ENCODE results near the gene HES6. TPM values are rescaled to one million over a fixed set of nuclear protein-coding genes. Genes with fewer than 3 reads are reported as not detected.
A peak's percentile ranks its signal among the peaks of the same experiment; 100 is the strongest.

The HES6 gene
- total RNA-seq, 1 donor from 2014 or later: 10.3 TPM

DNA sequence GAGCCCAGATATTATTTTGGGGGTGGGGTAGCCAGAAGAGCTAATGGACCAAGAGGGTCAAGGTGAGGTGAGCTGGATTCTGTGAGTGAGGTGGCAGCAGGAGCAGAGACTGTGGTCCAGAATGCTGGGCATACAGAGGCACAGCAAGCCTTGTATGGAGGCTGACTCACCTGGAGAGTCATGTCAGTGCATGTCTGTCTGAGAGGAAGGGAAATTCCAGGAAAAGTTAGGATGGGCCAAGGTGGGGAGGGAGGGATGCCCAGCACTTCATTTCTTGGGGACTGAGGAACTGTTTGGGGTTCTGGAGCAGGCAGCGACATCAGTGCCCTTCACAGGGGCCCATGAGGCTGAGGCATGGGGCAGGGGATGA is 27.5 kb upstream of the HES6 start:
- intact Hi-C loops (cut with micrococcal nuclease): no loop called here
- peaks cover 25% of the 10 kb centered on the region for H3K36me3 Mint-ChIP-seq (ENCODE audit: low read depth)
- H3K27ac Mint-ChIP-seq: peak overlapping the region; percentile 18
- DNase-seq: no peak
- H3K4me3 Mint-ChIP-seq: no peak overlapping the region
- no peaks in the 10 kb centered on the region for H3K9me3 Mint-ChIP-seq
- H3K4me1 Mint-ChIP-seq: peaks cover 7% of the 10 kb centered on the region
- no peaks in the 10 kb centered on the region for H3K27me3 Mint-ChIP-seq

DNA sequence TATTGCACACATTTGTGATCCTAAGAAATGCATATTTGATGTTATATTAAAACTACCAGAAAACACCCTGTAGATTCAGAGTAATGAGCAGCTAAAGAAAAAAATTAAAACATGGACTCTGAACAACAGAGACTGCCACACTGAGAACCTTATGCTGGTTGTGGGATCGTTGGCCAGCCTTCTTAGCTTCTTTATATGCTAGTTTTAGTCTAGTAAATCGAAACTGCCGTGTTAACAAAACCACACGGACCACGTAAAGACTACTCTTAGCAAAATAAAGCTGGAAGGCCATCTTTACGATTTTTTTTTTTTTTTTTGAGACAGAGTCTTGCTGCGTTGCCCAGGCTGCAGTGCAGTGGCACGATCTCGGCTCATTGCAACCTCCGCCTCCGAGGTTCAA is 25.8 kb upstream of the HES6 start:
- DNase-seq: no peak
- H3K4me1 Mint-ChIP-seq: peaks cover 7% of the 10 kb centered on the region
- H3K27ac Mint-ChIP-seq: no peak overlapping the region
- H3K9me3 Mint-ChIP-seq: no peaks in the 10 kb centered on the region
- H3K36me3 Mint-ChIP-seq (ENCODE audit: low read depth): peaks cover 24% of the 10 kb centered on the region
- H3K27me3 Mint-ChIP-seq: no peaks in the 10 kb centered on the region
- H3K4me3 Mint-ChIP-seq: no peak overlapping the region
- intact Hi-C loops (cut with micrococcal nuclease): no loop called here

DNA sequence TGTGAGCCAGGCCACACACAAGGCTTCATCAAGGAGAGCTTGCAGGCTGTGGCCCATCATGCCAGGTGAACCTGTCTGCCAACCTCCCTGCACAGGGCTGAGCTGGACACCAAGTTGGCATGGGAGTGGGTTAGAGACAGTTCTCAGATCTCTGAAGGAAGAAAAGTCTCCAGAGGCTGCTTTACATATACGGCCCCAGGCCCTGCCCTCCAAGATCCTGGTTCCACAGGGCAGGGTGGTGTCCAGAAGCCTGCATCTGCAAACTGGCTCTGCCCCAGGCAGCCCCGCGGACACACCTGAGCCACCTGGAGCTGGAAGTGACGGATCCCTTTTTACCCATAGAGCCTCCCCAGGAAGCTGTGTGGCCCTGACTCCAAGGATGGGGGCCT is 24.2 kb upstream of the HES6 start:
- Mint-ChIP-seq H3K4me3 (no peak overlapping the region), H3K9me3 (no peaks in the 10 kb centered on the region), H3K27me3 (no peaks in the 10 kb centered on the region), H3K36me3 (ENCODE audit: low read depth) (peaks cover 35% of the 10 kb centered on the region), H3K27ac (no peak overlapping the region), H3K4me1 (peaks cover 11% of the 10 kb centered on the region)
- intact Hi-C loops (cut with micrococcal nuclease): loop anchor here (5.0 kb wide), 1 partner anchor 102 kb away; no protein-coding TSS in a partner anchor
- DNase-seq: no peak

DNA sequence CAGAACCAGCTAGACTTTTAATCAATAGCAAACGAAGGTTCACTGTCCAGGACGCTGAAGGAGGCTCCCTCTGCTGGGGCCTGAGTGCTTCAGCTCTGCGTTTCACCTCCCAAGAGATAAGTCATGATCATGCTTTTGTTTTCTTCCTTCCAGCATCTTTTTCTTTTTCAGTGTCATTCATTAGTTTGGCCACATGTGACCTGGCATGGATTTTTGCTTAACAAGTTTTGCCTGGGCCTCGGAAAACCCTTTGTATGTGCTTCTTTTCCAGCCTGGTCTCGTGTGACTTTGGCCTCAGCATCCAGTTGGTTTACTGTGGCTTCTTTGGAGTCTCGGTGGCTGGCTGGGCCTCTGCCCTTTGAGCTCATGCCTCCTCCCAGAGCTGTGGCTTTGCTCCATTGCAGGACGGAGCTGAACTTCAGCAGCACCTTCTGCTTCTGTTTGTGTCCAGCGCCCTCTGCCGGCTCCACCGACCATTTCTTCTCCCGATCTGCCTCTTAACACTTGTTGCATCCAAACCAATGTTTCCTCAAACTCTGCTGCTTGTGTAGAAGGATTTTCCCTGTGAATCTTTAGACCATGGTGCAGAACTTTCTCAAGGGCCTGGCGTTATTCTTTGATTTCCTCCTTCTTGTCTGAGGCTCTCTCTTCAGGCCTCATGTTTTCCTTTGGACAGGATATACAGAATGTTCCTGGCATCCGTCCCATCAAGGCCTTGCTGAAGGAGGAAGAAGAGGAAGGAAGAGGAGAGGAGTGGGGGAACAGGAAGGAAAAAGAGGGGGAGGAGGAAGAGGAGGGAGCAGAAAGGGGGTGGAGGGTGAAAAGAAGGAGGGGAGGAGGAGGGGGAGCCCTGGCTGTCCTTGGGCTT is 23.6 kb upstream of the HES6 start:
- Mint-ChIP-seq H3K36me3 (ENCODE audit: low read depth) (peaks cover 35% of the 10 kb centered on the region), H3K9me3 (no peaks in the 10 kb centered on the region), H3K27me3 (no peaks in the 10 kb centered on the region), H3K4me1 (peaks cover 11% of the 10 kb centered on the region), H3K27ac (no peak overlapping the region), H3K4me3 (no peak overlapping the region)
- intact Hi-C loops (cut with micrococcal nuclease): loop anchor here (1.0 to 5.0 kb wide), 3 partner anchors 101 to 405 kb away; no protein-coding TSS in a partner anchor
- peak; percentile 92 for DNase-seq

DNA sequence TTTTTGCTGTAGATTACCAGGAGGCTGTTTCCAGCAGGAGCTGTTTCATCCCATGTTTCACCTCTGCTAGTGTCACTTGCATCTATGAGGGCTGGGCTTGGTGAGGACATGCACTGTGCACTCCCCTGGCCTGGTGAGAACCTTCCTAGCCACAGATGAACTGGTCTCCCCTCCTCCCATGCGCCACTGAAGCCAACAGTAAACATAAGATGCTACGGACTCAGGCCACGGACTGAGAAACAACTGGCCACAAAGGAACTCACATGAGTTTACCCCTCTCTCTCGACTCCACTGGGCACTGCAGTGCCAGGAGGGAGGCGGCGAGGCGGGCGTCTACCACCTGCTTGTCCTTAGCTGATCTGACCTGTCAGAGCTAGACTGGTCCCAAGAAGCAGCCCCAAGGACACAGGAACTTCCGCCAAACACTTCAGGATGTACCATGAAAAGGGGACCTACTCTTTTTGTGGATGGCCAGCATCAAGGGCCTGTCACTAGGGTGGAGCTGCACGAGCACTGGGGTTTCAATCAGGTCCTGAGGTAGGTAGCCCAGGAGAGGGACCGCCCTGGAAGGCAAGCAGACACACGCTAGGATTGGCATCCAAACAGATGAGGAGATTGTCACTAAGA is 22.8 kb upstream of the HES6 start:
- intact Hi-C loops (cut with micrococcal nuclease): loop anchor here (1.0 to 5.0 kb wide), 3 partner anchors 100 to 404 kb away; no protein-coding TSS in a partner anchor
- no peak overlapping the region for H3K27ac Mint-ChIP-seq
- peaks cover 11% of the 10 kb centered on the region for H3K4me1 Mint-ChIP-seq
- DNase-seq: no peak
- no peaks in the 10 kb centered on the region for H3K9me3 Mint-ChIP-seq
- H3K4me3 Mint-ChIP-seq: no peak overlapping the region
- peaks cover 38% of the 10 kb centered on the region for H3K36me3 Mint-ChIP-seq (ENCODE audit: low read depth)
- no peaks in the 10 kb centered on the region for H3K27me3 Mint-ChIP-seq

DNA sequence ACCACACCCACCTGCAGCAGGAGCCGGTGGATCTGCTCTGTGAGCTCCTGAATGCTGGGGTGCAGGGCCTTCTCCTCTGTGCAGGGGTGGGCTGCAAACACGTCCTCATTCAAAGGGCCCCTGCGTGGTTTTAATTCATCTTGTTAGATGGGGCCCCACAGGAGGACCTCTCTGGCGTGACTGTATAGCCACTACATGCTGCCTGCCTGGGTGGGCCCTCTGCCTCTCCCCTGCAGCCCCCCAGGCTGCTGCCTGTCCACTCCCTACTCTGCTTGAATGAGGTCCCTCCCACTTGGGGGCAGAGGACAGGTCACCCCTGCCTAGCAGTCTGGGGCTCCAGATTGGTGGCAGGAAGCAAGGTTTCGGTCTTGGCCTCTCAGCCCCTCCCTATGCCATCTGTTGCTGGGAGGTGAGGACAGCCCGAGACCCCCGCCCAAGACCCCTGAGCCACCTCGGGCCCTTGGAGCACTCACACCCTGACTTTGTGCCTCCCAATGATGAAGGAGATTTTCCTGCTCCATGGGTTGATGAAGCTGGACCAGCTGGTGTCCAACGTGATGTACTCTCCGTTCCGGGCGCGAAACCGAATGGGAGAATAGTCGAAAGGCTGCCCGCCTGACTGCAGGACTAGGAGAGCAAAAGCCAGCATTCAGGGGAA is 22.0 kb upstream of the HES6 start:
- Mint-ChIP-seq H3K9me3 (no peaks in the 10 kb centered on the region), H3K4me3 (no peak overlapping the region), H3K4me1 (peaks cover 10% of the 10 kb centered on the region), H3K27me3 (no peaks in the 10 kb centered on the region), H3K27ac (no peak overlapping the region), H3K36me3 (ENCODE audit: low read depth) (peaks cover 31% of the 10 kb centered on the region)
- DNase-seq: no peak
- intact Hi-C loops (cut with micrococcal nuclease): loop anchor here (2.0 to 5.0 kb wide), 2 partner anchors 100 to 293 kb away; no protein-coding TSS in a partner anchor

DNA sequence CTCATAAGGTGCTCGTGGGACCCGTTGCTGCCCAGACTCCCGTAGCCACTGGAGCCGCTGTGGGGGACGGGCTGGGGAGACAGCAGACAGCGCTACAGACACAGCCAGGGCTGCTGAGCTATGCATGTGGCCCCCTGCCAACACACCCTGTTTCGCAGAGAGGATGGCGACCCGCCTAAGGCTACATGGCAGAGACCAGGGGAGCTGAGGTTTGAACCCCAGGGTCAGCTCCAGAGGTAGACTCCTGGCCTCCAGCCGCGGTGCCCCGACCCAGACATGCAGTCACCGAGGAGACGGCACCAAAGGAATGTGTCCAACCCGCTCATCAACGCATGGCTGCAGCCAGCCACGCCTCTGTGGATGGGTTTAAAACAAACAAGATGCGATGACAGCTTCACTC is 21.0 kb upstream of the HES6 start:
- Mint-ChIP-seq H3K9me3 (no peaks in the 10 kb centered on the region), H3K36me3 (ENCODE audit: low read depth) (peaks cover 32% of the 10 kb centered on the region), H3K27ac (no peak overlapping the region), H3K27me3 (no peaks in the 10 kb centered on the region), H3K4me3 (no peak overlapping the region), H3K4me1 (peaks cover 10% of the 10 kb centered on the region)
- no peak for DNase-seq
- intact Hi-C loops (cut with micrococcal nuclease): loop anchor here (5.0 kb wide), 1 partner anchor 99 kb away; no protein-coding TSS in a partner anchor

DNA sequence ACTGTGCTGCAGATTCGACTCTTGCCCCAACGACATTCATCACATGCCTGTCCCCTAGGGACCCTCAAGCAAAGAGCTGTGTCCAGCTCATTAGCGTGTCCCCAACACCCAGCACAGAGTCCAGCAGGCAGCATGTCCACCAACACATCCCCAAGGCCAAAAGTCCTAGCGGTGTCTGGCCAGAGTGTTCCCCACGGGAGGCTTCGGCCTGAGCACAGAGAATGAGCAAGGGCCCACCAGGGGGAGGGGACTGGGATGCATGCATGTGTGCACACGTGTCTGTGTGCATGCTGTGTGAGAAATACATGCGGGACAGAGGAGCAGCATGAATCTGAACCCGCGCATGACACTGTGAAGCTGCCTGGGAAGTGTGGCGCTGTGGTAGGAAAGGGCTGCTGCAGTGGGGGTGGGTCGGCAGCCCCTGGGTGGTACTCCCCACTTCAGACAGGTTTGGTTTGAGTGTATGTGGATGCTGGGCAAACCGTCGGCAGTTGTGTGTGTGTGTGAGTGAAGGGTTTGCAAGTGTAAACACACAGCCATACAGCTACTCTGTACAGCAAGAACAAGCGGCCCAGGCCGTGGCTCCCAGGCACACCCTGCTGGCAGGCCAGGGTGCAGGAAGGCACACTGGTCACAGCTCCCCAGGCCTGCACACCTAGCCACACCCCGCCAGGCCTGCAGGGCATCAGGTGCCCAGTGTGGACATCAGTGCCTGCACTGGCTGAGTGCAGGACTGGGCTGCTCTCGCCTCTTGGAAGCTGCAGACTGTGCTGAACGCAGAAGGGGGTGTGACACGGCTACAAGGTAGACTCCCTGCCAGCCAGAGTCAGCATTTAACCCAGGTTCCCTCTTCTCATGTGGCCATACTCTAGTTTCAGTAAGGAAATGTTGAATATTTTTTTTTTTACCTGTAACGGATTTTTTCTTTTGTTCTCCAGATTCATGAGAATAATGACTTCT is 19.5 kb upstream of the HES6 start:
- H3K27me3 Mint-ChIP-seq: no peaks in the 10 kb centered on the region
- no peak overlapping the region for H3K4me3 Mint-ChIP-seq
- no peak overlapping the region for H3K27ac Mint-ChIP-seq
- DNase-seq: peak; percentile 65
- H3K4me1 Mint-ChIP-seq: peaks cover 10% of the 10 kb centered on the region
- H3K36me3 Mint-ChIP-seq (ENCODE audit: low read depth): peaks cover 39% of the 10 kb centered on the region
- intact Hi-C loops (cut with micrococcal nuclease): loop anchor here (5.0 kb wide), 1 partner anchor 97 kb away; no protein-coding TSS in a partner anchor
- no peaks in the 10 kb centered on the region for H3K9me3 Mint-ChIP-seq

DNA sequence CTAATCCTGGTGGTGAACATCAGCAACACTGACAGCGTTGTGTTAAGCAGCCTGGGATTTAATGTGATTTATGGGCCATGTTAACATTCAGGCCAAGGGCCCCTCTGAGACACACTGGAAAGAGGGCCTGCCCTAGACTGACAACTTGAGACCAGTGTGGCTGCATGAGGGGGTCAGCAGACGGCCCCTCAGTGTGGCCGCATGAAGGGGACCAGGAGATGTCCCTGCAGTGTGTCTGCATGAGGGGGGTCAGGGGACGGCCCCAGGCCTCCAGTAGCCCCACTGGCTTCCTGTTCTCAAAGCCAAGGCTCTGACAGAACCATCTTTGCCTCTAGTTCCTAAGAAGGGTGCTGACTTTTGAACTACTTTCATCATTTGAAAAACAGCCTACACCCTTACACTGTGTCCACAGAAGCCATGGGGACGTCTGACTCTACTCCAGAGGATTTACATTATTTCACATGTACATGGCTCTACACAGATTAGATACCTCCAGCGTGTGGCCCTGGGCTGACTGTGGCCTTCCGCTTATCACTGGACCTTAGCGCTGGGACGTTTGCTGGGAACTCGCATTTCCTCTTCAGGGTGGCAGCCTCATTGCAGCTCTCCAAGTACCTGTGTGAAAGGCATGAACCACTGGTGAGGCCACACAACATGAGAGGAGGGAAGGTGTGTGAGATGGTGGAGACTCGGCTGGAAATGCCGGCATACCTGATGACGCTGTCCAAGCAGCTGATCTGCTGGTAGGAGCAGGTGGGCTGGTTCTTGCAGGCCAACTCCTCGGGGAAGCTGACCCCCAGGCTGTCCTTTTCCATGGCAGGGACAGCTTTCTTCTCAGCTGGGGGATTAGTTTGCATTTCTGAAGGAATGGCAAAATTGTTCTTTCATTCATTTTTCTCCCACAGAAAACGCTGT is 18.2 kb upstream of the HES6 start:
- DNase-seq: no peak
- no peak overlapping the region for H3K27ac Mint-ChIP-seq
- intact Hi-C loops (cut with micrococcal nuclease): no loop called here
- H3K27me3 Mint-ChIP-seq: no peaks in the 10 kb centered on the region
- peaks cover 41% of the 10 kb centered on the region for H3K36me3 Mint-ChIP-seq (ENCODE audit: low read depth)
- no peaks in the 10 kb centered on the region for H3K9me3 Mint-ChIP-seq
- H3K4me1 Mint-ChIP-seq: peaks cover 5% of the 10 kb centered on the region
- H3K4me3 Mint-ChIP-seq: no peak overlapping the region

DNA sequence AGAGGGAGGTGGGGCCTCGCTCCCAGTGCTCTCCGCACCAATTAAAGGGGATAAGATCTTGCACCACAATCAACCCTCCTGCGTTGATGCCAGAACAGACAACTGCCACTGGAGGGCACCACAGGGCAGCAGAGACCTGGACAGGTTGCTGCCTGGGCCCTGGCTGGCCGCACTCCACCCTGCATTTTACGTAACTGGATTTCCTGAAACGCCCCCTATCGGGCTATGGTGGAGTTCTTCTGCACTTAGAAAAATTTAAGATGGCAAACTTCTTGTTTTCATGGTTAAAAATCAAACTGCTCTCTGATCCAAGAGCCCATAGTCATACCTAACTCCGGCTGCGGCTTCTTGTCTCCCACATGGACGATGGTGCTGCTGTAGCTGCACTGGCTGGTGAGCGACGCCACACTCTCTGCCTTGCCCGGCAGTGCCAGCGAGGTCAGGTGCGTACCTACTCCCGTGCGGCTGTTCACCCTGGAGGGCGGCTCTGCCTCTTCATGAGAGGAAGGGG is 16.8 kb upstream of the HES6 start:
- no peaks in the 10 kb centered on the region for H3K27me3 Mint-ChIP-seq

DNA sequence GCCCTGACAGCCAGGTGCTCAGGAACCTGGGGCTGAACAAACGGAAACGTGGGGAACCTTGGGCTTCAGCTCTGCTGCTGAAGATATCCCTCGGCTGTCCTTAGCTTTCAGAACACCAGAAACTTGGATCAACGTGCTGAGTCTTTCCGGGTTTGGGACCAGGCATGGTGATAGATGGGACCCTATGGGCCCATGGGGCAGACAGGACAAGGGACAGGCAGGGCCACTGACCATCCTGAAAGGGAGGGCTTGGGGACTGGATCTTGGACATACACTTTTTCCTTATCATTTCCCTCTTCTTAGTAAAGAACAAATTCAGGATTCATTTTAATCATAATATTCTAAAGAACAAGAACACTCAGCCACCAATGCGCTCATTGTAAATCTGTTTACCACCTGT is 16.3 kb upstream of the HES6 start:
- no peaks in the 10 kb centered on the region for H3K27me3 Mint-ChIP-seq
- H3K4me3 Mint-ChIP-seq: no peak overlapping the region
- H3K36me3 Mint-ChIP-seq (ENCODE audit: low read depth): peaks cover 42% of the 10 kb centered on the region
- H3K9me3 Mint-ChIP-seq: no peaks in the 10 kb centered on the region
- H3K4me1 Mint-ChIP-seq: peaks cover 5% of the 10 kb centered on the region
- intact Hi-C loops (cut with micrococcal nuclease): no loop called here
- no peak overlapping the region for H3K27ac Mint-ChIP-seq
- DNase-seq: no peak

More for the DNA sequence above, 16.8 kb upstream of the HES6 start:
- peak; percentile 89 for DNase-seq
- Mint-ChIP-seq H3K4me1 (peaks cover 5% of the 10 kb centered on the region), H3K27ac (no peak overlapping the region), H3K9me3 (no peaks in the 10 kb centered on the region), H3K4me3 (no peak overlapping the region), H3K36me3 (ENCODE audit: low read depth) (peaks cover 43% of the 10 kb centered on the region)
- intact Hi-C loops (cut with micrococcal nuclease): no loop called here

DNA sequence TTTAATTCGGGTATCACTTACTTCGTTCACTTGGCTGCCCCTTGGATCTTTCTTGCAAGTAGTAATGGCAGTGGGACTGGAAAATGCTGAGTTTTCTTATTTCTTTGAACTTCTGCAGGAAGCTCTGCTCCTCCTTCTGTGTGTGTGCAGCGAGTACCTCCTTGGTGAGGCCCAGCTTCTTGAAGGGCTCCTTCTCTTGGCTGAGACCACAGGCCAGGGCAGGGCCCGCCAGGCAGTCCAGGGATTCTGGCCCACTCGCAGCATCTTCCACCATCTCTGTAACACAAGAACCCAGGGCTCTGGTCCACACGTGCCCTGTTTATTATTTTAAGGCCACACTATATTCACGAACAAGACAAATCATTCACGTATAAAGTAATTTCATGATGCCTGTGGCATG is 15.8 kb upstream of the HES6 start:
- H3K9me3 Mint-ChIP-seq: no peaks in the 10 kb centered on the region
- H3K27me3 Mint-ChIP-seq: no peaks in the 10 kb centered on the region
- no peak for DNase-seq
- H3K36me3 Mint-ChIP-seq (ENCODE audit: low read depth): peaks cover 44% of the 10 kb centered on the region
- no peak overlapping the region for H3K4me3 Mint-ChIP-seq
- peaks cover 5% of the 10 kb centered on the region for H3K4me1 Mint-ChIP-seq
- H3K27ac Mint-ChIP-seq: no peak overlapping the region
- intact Hi-C loops (cut with micrococcal nuclease): no loop called here
